RWPE1 (cell line): Measurements from ENCODE around the gene SYNGAP1.
A peak's percentile ranks its signal among the peaks of the same experiment; 100 is the strongest.

Experiments
- CTCF ChIA-PET: fragments of 350-600 bp; sonication (Branson Sonifier 250); formaldehyde crosslinking; extraction: SDS; loops from one replicate; lab custom pipeline; 2021; lab: Yijun Ruan, JAX
- POLR2A ChIA-PET: fragments of 400-600 bp; formaldehyde crosslinking; extraction: SDS; loops from one replicate; lab custom pipeline; 2020; ENCODE audit warnings: antibody characterized with exemption; ENCODE audit not compliant: low non-redundant PET; lab: Yijun Ruan, JAX
- DNase-seq: peaks from one replicate; pipeline ENCODE4 v3.0.0; 2012; ENCODE audit warnings: low spot score
- H3K27ac ChIP-seq: fragments of 450-650 bp; 2 replicates; pipeline ENCODE4 v1.5.1; 2017
- TF ChIP-seq, protein P1 (sequence below): fragments of 450-650 bp; conservative IDR thresholded peaks from 2 replicates; pipeline ENCODE4 v1.5.1; 2017; ENCODE audit warnings: low read depth, mild to moderate bottlenecking

The SYNGAP1 gene

GRCh38 chr6:33412140-33413009 is 7.5 kb upstream of the SYNGAP1 start:
- ChIA-PET CTCF (interaction anchor here (0.5 to 1.3 kb wide), 3 partner anchors 14 to 186 kb away, joined by 4 to 10 read pairs (median 5); no protein-coding TSS in a partner anchor), POLR2A (no interaction called here)
- TF ChIP-seq, protein P1, sequence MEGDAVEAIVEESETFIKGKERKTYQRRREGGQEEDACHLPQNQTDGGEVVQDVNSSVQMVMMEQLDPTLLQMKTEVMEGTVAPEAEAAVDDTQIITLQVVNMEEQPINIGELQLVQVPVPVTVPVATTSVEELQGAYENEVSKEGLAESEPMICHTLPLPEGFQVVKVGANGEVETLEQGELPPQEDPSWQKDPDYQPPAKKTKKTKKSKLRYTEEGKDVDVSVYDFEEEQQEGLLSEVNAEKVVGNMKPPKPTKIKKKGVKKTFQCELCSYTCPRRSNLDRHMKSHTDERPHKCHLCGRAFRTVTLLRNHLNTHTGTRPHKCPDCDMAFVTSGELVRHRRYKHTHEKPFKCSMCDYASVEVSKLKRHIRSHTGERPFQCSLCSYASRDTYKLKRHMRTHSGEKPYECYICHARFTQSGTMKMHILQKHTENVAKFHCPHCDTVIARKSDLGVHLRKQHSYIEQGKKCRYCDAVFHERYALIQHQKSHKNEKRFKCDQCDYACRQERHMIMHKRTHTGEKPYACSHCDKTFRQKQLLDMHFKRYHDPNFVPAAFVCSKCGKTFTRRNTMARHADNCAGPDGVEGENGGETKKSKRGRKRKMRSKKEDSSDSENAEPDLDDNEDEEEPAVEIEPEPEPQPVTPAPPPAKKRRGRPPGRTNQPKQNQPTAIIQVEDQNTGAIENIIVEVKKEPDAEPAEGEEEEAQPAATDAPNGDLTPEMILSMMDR = no peak
- H3K27ac ChIP-seq = peak overlapping the region; percentile 93
- no peak for DNase-seq

GRCh38 chr6:33413241-33414120 is 6.4 kb upstream of the SYNGAP1 start:
- CTCF ChIA-PET = interaction anchor here (0.7 to 1.3 kb wide), 3 partner anchors 13 to 479 kb away, joined by 4 to 5 read pairs (median 4); no protein-coding TSS in a partner anchor
- TF ChIP-seq, protein P1 = no peak
- DNase-seq = no peak
- POLR2A ChIA-PET = no interaction called here
- H3K27ac ChIP-seq = peak overlapping the region; percentile 93

DNA sequence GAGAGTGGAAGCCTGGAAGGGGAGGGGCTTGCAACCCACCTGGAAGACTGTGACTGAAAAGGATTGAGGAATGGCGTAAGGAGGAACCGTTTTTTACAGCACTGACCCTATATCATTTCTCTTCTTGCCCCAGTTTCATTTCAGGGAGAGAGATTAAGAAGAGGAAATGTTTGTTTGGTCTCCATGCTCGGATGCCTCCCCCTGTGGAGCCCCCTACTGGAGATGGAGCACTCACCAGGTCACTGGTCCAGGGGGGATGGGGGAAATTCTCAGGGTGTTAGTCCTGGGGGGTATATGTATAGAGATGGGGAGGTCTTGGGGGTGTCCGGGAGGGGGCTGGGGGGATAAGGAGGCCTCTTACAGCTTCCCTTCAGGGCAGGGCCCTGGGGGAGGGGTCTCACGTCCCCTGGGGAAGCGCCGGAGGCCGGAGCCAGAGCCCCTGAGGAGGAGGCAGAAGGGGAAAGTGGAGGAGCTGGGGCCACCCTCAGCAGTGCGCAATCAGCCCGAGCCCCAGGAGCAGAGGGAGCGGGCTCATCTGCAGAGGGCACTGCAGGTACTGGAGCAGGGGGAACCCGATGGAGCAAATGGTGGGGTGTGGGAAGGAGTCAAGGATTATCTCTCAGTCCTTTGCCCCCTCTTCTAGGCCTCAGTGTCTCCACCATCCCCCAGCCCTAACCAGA is 5.1 kb upstream of the SYNGAP1 start:
- H3K27ac ChIP-seq = peak overlapping the region; percentile 93
- POLR2A ChIA-PET = no interaction called here
- CTCF ChIA-PET = interaction anchor here (0.7 to 1.1 kb wide), 4 partner anchors 11 to 478 kb away, joined by 3 to 4 read pairs (median 4); no protein-coding TSS in a partner anchor
- TF ChIP-seq, protein P1 = no peak; the same call in 1 of the 2 replicates
- DNase-seq = no peak

- POLR2A ChIA-PET = no interaction called here
- CTCF ChIA-PET = interaction anchor here (0.5 to 0.8 kb wide), 2 partner anchors 10 to 21 kb away, joined by 3 read pairs; no protein-coding TSS in a partner anchor
- H3K27ac ChIP-seq = peak overlapping the region; percentile 93
- TF ChIP-seq, protein P1 = no peak
- DNase-seq = no peak
Measured at GRCh38 chr6:33415831-33416230, 4.0 kb upstream of the SYNGAP1 start.

- DNase-seq = no peak
- peak overlapping the region; percentile 94 for H3K27ac ChIP-seq
- ChIA-PET CTCF (interaction anchor here (0.5 to 0.6 kb wide), 2 partner anchors 26 to 37 kb away, joined by 3 to 6 read pairs; no protein-coding TSS in a partner anchor), POLR2A (no interaction called here)
- TF ChIP-seq, protein P1 = no peak
Measured at GRCh38 chr6:33416386-33417127, 3.3 kb upstream of the SYNGAP1 start.
